Activated T-helper 1 cell treated with anti-CD3 and anti-CD28 coated beads, Interleukin-2, amount 50 U/mL, for 16 hours (primary cell): ENCODE data around the gene ZFP69B.
A peak's percentile ranks its signal among the peaks of the same experiment; 100 is the strongest.
"Not testable (repeated sequence)": the region's sequence is repeated elsewhere in the genome, so short reads cannot be mapped to it uniquely, and the experiment has no call there.

Experiments used
- DNase-seq, 2 donors: peaks; one replicate each; pipeline ENCODE4 v3.0.0-alpha.2; 2020; ENCODE audit warnings: low read depth in 1 of 2, low spot score in 1 of 2

The ZFP69B gene

DNA sequence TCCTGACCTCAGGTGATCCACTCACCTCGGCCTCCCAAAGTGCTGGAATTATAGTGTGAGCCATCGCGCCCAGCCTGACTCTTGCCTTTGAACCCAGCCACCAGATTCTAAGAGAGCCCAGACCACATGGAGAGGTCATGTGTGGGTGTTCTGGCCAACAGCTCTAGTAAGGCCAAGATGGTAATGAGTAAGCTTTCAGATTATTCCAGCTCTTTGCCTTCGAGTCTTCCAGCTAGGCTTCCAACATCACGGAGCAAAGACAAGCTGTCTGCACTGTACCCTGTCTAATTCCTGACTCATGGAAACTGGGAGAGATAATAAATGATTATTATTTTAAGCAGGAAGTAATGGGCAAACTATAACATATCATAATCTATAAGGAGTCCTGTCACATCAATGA, 14.8 kb upstream of the ZFP69B start:
- DNase-seq: no peak

DNA sequence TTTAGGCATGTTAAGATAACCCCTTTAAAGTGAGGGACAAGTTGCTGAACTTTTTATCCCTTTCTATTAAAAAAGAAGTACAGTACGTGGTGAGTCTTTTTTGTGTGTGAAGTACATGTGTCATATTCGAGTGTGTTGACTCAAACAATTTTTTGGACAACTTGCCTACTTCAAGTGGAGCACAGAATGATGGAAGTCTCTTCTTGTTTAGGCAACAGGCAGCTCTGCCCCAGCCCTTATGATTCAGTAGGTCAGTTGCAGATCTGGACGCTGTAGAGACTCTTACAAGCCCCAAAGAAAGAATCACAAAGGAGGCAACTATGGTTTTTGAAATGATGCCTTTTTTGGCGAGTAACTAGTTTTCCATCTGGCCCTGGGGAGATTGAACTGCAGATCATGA, 14.4 kb upstream of the ZFP69B start:
- DNase-seq: no peak

DNA sequence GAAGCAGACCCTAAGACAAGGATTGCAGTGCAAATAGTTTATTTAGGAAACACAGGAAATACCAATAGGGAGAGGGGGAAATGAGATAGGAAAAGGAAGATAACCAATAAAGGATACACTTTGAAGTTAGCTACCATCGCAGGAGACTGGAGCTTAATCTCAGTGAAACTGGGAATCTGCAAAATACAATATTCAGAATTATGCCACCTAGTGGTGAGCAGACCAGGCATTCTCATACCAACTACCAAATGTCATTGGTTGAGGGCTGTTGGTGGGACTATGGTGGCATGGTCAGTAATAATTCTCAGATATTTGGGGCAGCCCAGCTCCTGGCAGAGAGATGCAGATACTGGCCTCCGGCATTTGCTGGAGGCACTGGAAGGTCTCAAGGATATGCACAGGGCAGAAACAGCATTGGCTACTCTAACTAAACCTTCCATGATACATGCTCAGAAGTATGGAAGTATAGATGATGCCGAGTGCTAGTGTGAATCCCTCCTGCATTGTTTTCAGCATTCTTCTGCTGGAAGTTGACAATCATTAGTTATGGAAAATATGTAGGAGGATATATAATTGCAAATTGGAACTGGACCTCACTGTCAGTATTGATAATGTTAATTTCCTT, 11.8 kb upstream of the ZFP69B start:
- no peak for DNase-seq

DNA sequence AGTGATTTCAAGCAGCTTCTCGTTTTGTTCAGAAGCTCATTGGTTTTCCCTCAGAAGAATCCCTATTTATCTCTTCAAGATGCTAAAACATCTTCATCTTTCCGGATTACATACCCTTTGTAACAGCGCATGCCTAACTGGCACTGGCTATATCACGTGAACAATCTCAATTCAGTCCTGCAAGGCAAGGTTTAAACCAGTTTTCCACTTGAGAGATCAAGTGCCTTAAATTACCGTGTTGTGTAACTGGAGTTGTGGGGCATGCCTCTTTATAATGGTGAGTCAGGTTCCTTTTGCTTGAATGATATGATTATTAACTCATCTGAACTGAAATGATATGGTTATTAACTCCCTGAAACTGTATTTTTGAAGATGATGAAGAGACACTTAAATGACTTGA, 11.0 kb upstream of the ZFP69B start:
- no peak for DNase-seq

DNA sequence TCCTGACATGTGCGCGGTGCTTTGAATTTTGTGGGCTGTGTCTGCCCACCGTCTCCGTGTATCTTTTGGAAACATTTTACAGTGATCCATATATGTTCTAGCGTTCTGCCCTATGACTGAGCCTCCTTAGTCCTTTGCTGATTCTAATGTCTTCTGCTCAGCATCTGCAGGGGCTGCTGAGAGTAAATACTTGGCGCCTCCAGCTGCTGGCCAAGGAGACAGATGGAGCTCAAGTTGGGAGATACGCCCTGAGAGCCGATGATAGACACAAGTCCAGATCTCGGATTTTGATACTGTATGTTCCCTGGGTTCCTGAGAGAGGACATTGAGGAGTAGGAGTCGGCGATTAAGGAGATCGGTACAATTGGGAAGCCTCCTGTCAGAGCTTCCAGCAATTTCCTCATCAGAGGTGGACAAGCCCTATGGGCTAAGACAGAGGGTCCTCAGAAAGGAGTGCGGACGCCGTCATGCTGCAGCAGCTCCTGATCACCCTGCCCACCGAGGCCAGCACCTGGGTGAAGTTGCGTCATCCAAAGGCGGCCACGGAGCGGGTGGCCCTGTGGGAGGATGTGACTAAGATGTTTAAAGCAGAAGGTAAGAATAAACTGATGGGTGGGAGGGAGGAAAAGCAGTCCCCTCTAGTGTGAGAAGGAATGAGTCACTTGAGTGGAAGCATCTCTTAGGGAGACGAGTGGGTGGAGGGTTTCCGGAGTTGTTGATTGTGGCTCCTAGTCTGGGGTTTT, 390 bp downstream of the ZFP69B start:
- peak; percentile 31 to 76 for DNase-seq

DNA sequence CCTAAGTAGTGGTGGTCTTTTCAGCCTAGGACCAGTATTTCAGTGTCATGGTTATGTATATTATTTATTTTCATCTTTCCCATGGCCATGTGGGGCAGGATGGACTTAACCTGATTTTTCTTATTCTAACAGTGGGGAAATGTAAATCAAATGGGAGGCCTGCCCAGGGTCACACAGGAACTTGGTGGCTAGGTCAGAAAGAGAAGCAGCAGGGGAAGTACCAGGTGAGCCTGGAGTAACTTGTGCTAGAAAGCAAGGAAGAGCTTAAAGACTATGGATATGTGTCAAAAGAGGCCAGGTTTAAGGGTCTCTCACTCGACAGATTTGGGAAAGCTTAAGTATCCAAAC, 936 bp downstream of the ZFP69B start:
- no peak for DNase-seq

DNA sequence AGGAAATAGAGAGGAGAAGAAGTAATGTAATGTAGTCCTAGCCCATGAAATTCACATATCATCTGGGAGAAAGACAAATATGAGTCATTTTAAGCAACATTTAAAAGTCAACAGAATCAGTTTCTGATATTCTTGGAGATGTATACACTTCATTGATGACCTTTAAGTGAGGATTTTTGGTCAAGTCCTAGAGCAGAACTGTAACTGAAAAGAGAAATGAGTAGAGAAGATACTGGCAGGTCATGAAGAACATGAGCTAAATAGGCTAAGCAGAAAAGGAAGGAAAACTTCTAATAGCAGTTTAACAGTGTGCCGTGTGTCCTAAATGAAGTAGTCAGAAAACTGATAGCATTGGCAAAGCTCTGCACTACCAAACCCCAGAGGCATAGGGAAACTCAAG, 4.6 kb downstream of the ZFP69B start:
- DNase-seq: no peak

DNA sequence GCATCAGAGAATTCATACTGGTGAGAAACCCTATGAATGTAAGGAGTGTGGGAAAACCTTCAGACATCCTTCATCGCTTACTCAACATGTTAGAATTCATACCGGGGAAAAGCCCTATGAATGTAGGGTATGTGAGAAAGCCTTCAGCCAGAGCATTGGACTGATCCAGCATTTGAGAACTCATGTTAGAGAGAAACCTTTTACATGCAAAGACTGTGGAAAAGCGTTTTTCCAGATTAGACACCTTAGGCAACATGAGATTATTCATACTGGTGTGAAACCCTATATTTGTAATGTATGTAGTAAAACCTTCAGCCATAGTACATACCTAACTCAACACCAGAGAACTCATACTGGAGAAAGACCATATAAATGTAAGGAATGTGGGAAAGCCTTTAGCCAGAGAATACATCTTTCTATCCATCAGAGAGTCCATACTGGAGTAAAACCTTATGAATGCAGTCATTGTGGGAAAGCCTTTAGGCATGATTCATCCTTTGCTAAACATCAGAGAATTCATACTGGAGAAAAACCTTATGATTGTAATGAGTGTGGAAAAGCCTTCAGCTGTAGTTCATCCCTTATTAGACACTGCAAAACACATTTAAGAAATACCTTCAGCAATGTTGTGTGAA, 12.8 kb downstream of the ZFP69B start:
- DNase-seq: no peak

DNA sequence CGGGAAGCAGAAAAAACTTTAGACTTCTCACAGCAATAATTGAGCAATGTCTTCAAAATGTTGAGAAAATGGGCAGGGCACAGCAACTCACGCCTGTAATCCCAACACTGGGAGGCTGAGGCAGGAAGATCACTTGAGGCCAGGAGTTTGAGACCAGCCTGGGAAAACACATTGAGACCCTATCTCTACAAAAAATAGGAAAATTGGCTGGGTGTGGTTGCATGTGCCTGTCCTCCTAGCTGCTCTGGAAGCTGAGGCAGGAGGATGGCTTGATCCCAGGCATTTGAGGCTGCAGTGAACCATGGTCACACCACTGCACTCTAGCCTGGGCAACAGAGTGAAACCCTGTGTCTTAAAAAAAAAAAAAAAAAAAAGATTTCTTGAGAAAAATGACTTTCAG, 19.1 kb downstream of the ZFP69B start:
- DNase-seq: no peak

DNA sequence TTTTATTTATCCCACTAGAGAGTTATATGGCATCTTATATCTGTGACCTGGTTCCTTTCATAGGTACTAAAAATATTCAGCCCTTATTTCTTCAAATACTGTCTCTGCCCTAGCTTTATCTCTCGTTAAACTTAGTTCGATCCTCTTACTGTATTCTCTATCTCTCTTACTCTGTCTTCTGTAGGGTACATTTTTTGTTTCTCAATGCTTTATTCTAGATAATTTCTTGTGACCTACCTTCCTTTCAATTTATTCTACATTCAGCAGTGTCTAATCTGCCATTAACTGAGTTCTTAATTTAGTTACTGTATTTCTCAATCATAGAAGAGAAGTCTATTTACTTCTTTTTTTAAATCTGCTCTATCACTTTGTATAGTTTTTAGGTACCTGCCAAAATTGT, 25.0 kb downstream of the ZFP69B start:
- DNase-seq: no peak

DNA sequence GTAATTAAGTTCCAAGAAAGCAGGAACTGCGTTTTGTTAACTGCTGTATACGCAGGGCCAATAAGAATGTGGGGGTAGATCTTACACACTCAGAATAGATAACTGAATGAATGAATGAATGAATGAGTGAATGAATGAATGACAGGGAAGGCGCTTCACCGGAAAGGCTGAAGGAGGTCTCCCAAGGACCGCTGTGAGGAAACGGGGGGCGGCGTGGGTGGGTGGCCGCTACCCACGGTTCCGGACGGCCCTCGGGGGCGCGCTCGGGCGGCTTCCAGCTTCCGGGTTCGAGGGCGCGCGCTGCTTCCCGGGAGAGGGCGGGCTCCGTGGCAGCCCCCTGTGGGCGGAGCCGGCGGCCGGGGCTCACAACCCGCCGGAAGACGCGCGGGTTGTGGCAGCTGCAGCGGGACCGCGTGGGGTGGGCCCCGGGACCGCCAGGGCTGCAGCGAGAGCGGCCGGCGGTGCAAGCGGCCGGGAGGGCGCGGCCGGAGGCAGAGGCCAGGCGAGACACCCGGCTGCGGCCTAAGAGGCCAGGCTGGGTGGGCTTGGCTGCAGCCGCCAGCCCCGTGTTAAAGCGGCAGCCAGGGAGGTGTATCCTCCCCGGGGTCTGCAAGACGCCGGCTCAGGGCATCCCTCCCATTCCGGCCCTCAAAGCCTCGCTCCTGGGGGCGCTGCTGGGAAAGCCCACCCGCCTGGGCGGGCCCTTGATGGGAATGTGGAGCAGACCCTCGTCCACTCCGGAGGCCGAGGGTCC, 26.8 kb downstream of the ZFP69B start, which contains the start of gene ZFP69:
Gene ZFP69, plus strand, starts transcription at position 367 of the 754 bp plus-strand sequence. CDS start 2,072 bp downstream, outside the sequence.
- DNase-seq: peak; percentile 22 to 52

DNA sequence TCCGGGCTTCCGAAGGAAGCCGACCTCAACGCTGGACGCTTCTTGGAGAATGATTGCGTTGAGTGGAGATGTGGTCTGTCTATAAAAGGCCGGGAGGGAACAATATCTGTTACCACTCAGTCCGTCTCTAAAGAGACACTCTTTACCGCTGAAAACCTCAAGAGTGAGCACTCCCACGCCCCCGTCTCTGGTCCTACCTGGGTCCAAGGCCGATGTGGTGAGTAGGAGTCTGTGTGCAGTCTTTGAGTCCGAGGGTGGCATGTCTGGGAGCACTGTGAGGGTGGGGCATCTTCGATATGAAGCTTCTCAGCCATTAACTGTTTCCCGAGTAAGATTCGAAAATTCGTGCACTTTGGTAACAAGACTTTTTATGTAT, 27.4 kb downstream of the ZFP69B start:
- no peak for DNase-seq

DNA sequence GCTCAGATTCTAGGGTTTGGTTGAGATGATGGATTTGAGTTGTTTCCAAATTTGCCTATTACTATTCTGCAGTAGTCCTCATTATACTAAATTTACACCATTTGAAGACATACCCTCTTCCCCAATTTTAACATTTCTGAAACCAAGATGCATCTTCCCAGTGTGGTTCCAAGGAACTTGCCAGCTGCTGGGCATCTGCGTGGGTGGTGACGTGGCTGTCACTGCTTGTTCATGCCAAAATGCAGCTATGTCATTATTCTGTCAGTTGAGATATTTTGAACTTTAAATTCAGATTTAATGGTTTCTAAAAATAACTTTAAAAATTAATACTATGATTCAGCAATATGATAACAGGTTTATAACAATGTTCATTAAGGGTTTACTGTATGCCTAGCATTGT, 28.0 kb downstream of the ZFP69B start:
- no peak for DNase-seq

DNA sequence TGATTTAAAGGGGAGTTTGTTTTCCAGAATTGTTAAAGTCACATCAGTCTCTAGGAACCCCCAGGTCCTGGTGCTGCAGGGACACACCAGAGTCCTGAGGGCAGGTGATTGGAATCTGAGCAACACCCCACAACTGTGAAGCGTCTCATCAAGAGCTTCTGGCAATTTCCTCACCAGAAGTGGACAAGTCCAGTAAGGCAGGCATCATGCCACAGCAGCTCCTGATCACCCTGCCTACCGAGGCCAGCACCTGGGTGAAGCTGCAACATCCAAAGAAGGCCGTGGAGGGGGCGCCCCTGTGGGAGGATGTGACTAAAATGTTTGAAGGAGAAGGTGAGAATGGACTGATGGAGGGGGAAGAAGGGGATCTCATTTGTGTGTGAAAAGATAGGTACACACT, 28.9 kb downstream of the ZFP69B start:
- DNase-seq: no peak

DNA sequence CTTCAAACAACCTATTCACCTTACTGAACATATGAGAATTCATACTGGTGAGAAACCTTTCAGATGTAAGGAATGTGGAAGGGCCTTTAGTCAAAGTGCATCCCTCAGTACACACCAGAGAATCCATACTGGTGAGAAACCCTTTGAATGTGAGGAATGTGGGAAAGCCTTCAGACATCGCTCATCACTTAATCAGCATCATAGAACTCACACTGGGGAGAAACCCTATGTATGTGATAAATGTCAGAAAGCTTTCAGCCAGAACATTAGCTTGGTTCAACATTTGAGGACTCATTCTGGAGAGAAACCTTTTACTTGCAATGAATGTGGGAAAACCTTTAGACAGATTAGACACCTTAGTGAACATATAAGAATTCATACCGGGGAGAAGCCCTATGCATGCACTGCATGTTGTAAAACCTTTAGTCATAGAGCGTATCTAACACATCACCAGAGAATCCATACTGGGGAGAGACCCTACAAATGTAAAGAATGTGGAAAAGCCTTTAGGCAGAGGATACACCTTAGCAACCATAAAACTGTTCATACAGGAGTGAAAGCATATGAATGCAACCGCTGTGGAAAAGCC, 45.1 kb downstream of the ZFP69B start:
- DNase-seq: no peak

DNA sequence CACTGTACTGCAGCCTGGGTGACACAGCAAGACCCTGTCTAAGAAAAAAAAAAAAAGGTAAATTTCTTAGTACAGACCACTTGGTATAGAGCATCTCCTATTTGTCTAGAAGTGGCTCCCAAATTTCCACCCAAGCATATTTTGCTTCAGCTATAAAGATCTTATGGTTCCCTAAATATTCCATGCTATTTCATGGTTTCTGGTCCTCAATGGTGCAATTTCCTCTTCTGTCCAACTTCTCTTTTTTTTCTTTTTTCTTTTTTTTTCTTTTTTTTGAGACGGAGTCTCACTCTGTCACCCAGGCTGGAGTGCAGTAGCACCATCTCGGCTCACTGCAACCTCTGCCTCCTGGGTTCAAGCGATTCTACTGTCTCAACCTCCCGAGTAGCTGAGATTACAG, 52.4 kb downstream of the ZFP69B start:
- DNase-seq: not testable (repeated sequence)

DNA sequence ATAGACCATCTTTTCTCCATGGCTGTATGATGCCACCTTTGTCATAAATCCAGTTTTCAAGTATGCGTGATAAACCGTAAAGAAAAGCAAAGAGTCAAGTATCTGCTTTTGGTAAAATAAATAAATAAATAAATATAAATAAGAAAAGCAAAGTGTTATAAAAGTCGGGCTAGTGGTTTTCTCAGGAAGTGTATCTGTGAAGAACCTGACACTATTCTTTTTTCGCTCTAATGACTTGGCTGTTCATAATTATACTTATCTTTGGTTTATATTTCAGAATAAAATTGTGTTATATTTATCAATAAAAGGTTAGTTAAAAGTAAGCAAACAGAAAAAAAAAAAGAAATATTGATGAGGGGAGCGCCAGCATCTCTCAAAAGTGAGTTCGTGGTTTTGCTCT, 57.7 kb downstream of the ZFP69B start:
- DNase-seq: no peak

DNA sequence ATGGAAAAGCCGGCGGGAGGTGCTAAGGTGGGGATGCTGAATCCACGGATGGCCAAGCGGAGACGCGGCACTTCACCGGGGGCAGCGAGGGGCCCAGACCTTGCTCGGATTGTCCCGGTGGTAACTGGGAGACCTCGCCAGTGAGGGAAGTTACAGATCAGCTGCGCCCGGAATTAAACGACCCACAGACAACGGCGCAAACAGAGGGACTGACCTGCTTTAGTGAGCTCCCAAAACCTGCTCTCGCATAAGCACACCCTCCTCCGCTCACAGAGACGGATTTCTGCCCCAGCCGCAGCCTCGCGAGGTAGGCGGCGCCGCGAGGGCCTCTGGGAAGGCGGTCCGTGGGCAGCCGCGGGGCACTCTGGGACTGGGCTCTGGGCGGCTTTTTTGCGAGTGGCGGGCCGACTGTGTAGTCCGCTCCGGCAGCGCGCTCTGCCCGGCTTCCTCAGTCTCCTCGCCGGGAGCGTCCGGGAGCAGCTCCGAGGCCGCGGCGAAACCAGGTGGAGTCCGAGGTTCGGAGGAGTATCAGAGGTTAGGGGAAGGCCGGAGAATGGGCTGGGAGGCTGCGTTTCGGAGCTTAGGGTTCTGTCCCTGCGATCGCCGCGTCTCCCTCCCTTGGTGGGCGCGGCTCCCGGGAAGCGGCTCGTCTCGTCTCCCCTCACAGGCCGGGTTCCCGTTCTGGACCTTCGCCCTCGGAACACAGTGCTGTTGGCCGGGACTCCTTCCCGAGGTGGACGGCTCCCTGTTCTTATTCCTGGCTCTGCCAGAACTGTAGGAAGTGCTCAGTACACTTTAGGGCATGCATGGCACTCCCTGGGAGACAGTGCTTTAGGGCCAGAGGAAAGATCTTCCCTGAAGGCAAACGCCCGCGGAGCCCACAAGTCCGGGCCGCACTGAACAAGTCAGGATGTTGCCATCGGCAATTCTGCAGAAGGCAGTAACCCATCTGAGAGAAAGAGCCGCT, 58.4 kb downstream of the ZFP69B start, which contains the start of gene EXO5:
Gene EXO5, plus strand, starts transcription at position 393 of the 967 bp plus-strand sequence. CDS start 5,778 bp downstream, outside the sequence.
- DNase-seq: peak; percentile 62 to 73
